Measurements from ENCODE around the gene SNX13.
A peak's percentile ranks its signal among the peaks of the same experiment; 100 is the strongest.

The SNX13 gene, protein sequence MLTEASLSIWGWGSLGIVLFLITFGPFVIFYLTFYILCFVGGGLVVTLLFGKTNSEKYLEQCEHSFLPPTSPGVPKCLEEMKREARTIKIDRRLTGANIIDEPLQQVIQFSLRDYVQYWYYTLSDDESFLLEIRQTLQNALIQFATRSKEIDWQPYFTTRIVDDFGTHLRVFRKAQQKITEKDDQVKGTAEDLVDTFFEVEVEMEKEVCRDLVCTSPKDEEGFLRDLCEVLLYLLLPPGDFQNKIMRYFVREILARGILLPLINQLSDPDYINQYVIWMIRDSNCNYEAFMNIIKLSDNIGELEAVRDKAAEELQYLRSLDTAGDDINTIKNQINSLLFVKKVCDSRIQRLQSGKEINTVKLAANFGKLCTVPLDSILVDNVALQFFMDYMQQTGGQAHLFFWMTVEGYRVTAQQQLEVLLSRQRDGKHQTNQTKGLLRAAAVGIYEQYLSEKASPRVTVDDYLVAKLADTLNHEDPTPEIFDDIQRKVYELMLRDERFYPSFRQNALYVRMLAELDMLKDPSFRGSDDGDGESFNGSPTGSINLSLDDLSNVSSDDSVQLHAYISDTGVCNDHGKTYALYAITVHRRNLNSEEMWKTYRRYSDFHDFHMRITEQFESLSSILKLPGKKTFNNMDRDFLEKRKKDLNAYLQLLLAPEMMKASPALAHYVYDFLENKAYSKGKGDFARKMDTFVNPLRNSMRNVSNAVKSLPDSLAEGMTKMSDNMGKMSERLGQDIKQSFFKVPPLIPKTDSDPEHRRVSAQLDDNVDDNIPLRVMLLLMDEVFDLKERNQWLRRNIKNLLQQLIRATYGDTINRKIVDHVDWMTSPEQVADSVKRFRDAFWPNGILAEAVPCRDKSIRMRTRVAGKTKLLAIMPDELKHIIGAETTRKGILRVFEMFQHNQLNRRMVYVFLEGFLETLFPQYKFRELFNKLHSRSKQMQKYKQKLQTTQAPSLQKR

DNA sequence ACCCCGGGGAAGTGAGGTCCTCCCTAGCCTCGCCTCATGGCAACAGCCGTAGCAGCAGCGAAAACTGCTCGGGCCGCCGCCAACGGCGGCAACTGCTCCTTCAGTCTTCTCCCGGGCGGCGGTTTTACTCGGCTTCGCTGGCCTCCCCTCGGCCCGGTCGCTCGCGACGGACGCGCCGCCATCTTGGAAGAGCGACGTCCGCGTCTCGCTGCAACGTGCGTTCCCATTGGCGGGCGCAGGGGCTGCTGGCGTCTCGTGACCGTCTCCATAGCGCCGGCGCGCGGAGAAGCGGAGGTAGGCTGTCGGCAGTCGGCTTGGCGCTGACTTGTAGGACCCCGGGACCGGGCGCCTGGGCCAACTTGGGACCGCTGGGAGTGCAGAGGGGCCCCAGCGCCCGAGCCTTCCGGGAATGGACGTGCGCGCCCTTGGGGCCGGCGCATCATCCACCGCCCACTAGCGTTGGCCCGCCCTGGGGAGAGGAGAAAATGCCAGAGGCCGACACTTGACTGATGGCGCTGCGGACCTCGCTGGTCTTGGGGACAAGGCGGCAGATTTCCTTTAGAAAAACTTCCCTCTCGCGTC is at the start of gene SNX13:
SNX13 (minus strand) TSS at position 193 of the 582 bp plus-strand sequence. CDS start 199 bp downstream, outside the sequence.
- DNase-seq (ENCODE audit: insufficient read length, low spot score) (peak; percentile 58), FAIRE-seq (peak; percentile 91)

DNA sequence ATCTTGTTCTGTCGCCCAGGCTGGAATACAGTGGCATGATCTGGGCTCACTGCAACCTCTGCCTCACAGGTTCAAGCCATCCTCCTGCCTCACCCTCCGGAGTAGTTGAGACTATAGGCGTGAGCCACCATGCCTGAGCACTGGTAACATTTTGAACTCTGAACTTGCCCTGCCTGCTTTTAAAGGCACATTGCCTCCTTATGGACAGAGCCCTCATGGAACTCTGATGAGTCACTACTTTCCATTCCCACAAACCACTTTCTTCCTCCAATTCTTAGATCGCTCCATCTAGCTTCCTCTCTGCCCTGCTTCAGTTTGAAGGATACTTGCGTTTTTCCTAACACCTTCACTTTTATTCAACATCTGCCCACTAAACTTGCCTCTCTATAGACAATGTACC is 49.3 kb upstream of the SNX13 start:
- no peak for DNase-seq (ENCODE audit: insufficient read length, low spot score)
- no peak for FAIRE-seq

DNA sequence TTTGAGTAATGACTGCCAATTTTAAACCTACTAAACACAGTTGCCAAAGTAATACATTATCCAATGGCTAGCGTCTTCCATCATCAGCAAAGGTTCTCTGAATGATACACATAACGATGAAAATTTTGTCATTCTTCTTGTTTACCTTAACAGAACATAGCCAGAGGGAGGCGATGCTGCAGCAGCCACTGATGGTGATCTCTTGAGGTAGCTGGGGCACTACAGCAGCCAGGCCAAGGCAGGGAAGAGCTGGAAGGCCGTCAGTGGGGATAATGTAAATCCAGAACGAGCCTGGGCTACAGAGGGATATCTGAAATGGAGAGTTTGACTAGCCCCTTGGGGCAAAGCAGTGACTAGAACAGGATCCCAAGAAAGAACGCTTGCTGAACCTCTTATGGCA is 48.6 kb upstream of the SNX13 start:
- FAIRE-seq (no peak), DNase-seq (ENCODE audit: insufficient read length, low spot score) (no peak)

DNA sequence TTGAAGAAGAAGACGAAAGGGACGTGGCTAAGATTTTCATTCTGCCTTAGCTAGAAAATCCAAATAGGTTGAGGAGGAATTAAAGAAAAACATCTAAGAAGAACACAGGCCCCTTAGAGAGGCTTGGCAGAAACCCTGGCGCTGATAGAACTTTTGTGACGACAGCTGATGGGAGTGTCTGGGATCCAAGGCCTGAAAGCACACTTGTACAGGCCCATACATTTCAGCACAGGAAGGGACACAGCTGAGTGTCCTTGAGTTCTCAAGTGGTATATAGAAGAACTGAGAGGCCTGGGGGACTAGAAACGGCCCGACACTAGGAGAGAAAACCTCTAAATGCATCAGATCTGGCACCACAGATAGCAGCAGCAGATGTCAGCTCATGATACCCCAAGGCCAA is 47.8 kb upstream of the SNX13 start:
- no peak for FAIRE-seq
- DNase-seq (ENCODE audit: insufficient read length, low spot score): no peak

DNA sequence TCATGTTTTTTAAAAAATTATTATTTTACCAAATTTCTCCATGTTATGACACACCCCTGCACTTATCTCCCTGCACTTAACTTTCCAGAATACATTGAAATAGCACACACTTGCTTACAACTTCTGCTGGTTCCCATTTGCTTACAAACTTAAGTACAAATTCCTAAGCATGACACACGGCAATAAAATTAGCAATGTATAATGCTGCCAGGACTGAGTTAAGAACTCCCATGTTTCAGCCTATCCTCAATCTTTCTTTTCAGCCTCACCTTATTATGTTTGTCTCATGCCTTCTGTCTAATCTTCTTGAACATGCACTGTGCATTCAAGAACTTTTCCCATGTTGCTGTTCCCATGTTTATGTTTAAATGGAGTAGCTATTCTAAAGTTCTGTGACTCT is 46.6 kb upstream of the SNX13 start:
- DNase-seq (ENCODE audit: insufficient read length, low spot score) (no peak), FAIRE-seq (no peak)

DNA sequence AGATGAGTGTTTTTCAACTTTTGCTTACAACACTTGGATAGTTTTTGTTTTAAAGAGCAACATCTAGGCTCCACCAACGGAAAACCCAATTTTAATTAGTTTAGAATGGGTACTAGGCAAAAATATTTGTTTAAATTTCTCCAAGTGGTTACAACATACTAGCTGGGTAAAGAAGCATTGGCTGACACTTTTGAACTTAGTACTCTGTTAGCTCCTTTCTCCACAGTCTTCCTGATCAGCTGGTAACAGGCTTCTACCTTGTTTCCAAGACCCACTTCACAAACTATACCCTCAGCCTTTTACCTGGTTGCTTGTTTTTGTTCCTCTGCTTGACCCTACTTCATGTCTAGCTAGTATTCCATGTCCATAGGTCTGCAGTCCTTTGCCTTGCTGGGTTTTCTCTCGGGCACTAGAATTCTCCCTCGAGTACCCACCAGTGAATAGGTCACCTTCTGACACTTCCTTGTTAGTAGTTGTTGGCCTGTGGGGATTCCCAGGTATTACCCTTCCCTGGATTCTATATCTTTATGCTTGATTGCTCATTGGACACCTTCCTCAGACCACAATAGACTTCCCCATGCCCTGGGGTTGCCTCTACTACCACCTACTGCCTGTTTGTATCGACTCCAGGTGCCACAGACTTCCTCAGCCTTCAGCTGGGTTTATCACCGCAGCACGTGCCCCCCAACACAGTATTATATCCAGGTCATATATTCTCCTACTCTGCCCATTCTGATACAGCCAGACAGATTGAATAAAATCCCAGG is 45.4 kb upstream of the SNX13 start:
- FAIRE-seq: no peak

DNA sequence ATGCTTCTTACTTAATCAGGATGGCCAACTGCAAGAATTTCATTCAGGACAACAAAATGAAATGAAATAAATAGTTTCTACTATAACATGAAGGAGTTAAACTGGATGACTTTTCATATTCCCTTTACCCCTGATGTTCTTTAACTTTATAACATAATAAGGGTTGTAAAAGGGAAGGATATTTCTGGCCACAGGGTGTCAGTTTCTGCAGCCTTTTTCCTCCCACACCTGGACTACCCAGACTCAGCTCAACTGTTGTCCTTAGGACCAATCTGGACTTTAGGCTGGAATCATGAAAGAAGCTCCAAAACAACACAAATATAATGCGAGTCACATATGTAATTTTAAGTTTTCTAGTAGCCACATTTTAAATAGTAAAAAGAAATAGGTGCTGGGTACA is 44.0 kb upstream of the SNX13 start:
- DNase-seq (ENCODE audit: insufficient read length, low spot score): no peak
- FAIRE-seq: no peak

More for the DNA sequence above, 45.4 kb upstream of the SNX13 start:
- DNase-seq (ENCODE audit: insufficient read length, low spot score): no peak

DNA sequence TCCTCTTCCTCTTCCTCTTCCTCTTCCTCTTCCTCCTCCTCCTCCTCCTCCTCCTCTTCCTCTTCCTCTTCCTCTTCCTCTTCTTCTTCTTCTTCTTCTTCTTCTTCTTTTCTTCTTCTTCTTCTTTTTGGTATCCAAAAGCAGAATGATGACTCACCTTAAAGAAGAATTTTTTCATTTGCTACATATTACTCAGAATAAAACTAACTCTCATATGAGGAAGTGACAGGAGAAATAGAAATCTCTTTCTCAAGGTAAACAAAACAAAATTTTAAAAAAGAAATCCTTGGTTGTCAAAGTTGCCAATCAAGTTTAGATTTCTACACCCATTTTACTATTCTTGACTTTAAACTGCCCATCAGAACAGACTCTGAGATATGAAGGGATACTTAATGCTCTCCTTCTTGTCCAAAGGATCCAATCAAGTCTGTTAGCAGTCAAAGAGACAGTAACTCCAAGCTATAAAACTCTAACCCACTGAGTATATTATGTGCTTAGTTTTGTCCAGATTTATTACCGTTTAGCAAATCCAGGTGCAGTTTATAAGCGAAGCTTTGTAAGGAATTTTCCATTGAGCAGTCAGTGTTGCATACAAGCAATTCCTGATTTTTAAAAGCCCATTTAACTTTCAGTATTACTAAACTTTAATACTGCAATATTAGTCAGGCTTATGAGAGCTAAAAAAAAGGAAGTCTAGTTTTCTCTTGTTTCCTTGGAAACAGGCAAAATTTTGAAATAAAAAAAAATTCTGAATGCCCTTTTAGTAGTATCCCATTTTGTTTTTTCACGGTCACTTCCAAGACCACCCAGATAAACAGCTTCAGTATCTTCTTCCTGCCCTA is 43.1 kb upstream of the SNX13 start:
- DNase-seq (ENCODE audit: insufficient read length, low spot score) (no peak), FAIRE-seq (no peak)

DNA sequence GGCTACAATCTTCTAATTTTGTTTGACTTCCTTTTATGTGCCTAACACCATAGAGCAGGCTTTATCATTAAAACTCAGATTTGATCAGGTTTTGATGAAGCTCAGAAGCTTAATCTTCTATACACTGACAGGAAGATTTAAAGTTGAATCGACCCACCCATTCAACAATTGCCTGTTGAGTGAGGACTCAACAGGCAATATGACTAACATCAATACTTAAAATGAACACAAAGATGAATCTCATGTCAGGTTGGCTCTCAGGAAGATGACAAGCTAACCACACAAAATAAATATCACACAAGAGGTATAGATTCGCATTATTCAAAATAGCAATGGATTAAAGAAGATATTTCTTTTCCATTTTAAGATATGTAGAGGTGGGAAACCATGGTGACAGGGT is 36.7 kb upstream of the SNX13 start:
- FAIRE-seq (no peak), DNase-seq (ENCODE audit: insufficient read length, low spot score) (no peak)

DNA sequence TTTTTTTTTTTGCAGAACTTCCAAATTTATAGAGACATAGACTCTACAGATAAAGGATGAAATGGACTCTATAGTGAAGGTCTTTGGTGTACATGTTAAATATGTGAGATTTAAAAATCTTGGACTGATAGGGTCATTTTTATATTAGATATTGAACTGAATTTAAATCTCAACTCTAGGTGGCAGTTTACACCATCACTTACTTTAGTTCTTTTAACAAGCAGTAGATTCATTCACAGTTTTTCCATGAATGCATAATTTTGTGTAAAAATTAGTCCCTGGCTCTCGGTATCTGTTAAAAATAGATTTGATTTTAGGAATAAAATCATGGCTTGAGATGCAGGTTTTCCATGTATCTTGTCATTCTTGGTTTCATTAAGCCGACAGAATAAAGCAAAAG is 31.1 kb upstream of the SNX13 start:
- FAIRE-seq (no peak), DNase-seq (ENCODE audit: insufficient read length, low spot score) (no peak)

DNA sequence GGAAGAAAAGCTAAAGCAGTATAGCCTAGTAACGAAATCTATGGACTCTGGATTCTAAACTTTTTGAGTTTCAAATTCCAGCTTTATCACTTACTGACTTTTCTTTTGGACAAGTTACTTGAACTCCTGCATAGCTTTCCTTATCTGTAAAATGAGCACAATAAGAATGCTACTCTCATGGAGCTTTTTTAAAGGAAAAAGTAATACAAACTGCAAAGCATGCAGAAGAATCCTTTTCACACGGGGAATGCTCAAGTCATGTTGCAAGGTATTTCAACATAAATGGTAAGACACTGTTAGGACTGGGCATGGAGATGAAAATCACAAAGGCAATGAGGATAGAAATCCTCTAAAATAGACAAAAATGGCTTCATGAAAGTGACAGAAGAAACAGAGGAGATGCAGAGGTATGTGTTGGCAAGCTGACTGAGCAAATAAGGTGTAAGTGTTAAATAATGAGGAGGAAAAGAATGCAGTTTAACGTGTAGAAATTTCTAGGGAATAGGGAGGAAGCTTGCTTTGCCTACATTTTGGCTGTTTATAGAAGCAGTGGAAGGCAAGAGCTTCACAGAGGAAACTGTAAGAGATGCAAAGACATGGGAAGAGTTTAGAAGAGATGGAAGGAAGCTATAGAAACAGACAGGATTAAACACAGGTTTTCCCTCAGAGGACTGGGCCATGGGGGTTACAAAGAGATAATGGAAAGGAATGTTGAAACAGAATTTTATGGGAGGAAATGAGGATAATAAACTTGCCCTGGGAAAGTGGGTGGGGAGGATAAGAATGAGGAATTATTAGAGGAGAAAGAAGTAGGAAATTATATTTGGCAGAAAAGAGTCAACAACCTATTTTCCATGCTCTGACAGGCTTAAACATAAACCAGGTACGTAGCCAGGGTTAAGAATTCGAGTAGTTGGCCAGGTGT is 28.8 kb upstream of the SNX13 start:
- DNase-seq (ENCODE audit: insufficient read length, low spot score): no peak
- no peak for FAIRE-seq

DNA sequence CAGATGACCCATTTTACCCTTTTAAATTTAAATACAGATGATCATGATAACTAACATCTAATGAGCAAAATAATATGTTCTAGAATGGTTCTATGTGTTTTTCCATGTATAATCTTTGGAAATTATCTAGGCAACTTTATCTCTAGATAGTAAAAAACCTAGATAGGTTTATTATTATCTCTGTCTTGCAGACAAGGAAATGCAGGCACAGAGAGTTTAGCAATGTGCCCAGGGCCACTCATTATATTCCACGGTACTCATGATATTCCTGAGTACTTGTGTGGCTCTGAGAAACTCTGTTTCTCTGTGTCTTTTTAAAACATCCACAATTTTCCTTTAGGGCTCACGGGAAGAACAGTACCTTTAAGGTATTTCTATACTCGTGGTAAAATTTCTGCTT is 26.4 kb upstream of the SNX13 start:
- no peak for FAIRE-seq
- no peak for DNase-seq (ENCODE audit: insufficient read length, low spot score)

DNA sequence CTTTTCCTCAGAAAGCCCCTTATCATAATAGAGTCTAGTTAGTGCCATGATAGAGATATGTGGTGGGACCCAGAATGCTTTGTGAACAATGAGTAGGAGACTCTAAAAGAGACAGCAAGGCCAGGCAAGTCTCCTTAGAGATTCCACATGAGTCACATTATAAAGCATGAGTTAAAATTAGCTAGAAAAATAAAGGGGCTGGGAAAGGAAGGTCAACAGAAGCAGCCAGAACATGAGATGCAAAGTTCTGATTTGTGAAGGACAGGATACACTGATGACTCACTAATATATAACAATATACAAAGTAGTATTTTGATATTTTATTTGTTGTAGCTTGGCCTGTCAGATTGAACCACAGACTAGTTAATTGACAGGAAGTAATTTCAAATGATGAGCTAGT is 25.3 kb upstream of the SNX13 start:
- no peak for FAIRE-seq
- DNase-seq (ENCODE audit: insufficient read length, low spot score): no peak

DNA sequence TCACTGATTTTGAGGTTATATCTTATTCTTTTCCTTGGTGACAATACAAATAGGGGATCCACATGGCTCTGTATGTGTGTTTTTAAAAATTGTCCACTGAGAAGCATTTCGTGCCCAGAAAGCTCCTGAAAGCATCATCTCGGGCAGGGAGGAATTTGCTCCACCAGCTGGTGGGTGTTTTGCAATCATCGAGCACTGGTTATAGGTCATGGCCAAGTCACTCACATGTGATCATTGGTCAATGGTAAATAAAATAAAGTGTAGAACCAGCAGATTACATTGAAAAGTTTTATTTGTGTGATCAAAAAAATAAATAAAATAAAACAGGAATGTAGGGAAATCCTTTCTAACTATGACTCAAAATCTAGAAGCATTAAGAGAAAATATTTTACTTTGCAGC is 23.0 kb upstream of the SNX13 start:
- no peak for FAIRE-seq
- DNase-seq (ENCODE audit: insufficient read length, low spot score): no peak

DNA sequence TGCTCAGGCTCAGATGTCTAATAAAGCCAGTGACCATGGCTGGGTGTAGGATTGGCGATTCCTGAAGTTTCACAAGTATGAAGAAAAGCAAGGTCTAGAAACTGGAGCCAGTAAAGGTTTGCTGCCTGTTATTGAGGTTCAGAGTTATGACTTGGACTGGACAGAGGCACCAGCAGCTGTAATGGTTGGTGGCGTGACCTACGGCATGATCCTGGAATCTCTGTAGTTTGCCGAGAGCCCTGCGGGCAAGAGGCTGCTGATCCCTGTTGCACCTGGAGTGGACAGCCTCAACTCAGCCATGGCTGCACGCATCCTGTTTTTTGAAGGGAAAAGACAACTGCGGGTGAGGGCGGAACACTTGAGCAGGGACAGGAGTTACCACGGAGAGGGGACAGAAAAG is 22.4 kb upstream of the SNX13 start:
- DNase-seq (ENCODE audit: insufficient read length, low spot score): no peak
- FAIRE-seq: no peak

DNA sequence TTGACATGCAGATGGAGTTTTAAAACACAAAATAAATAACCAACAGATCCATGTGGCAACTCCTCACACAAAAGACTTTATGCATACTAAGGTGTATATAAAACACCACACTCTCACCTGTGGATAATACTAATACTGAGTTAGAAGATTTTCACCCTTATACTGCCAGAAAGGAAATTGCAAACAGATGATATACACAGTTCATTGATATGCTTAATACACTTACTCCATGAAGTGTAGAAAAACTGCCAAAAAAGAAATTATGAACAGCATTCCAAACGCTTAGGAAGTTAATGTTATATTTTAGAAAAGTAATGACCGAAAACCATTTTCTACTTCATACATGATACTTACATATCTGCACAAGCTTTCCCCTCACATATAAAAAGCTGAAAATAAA is 17.6 kb upstream of the SNX13 start:
- no peak for DNase-seq (ENCODE audit: insufficient read length, low spot score)
- no peak for FAIRE-seq

DNA sequence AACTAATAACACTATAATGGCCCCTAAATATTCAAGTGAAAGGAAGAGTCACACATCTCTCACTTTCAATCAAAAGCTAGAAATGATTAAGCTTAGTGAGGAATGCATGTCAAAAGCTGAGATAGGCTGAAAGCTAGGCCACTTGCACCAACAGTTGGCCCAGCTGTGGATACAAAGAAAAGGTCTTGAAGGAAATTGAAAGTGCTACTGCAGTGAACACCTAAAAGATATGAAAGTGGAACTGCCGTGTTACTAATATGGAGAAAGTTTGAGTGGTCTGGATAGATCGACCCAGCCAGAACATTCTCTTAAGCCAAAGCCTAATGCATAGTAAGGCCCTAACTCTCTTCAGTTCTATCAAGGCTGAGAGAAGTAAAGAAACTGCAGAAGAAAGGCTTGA is 12.1 kb upstream of the SNX13 start:
- DNase-seq (ENCODE audit: insufficient read length, low spot score) (peak; percentile 27), FAIRE-seq (peak; percentile 98)

DNA sequence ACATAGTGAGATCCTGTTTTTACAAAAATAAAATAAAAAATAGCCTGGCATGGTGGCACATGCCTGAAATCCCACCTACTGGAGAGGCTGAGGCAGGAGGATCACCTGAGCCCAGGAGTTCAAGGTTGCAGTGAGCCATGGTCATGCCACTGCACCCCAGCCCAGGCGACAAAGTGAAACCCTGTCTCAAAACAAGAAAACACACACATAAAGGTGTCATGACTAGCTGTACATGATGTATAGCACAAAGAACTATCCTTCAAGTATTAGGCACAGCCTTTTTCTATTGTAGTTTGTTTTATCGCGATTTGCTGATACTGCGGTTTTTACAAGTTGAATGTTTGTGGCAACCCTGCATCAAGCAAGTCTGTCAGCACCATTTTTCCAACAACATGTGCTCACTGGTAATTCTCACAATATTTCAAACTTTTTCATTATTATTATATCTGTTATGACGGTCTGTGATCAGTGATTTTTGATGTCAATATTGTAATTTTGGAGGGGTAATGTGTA is 11.5 kb upstream of the SNX13 start:
- FAIRE-seq (no peak), DNase-seq (ENCODE audit: insufficient read length, low spot score) (no peak)
